ES-I3 (cell line): ENCODE measurements around the gene AUTS2.

Experiments used
- H3K36me3 ChIP-seq: 2 replicates; pipeline ENCODE4 v1.6.1; 2013; ENCODE audit warnings: mild to moderate bottlenecking, low read length, control low read depth, moderate library complexity; ENCODE audit not compliant: insufficient read depth
- H3K4me1 ChIP-seq: 2 replicates; pipeline ENCODE4 v1.6.1; 2013; ENCODE audit warnings: mild to moderate bottlenecking, control low read depth, low read length; ENCODE audit not compliant: insufficient read depth
- H3K9ac ChIP-seq: 2 replicates; pipeline ENCODE4 v1.6.1; 2013; ENCODE audit warnings: low read depth, mild to moderate bottlenecking, low read length, moderate library complexity
- H3K9me3 ChIP-seq: 2 replicates; pipeline ENCODE4 v1.6.1; 2013; ENCODE audit warnings: mild to moderate bottlenecking, low read length, moderate library complexity; ENCODE audit not compliant: control insufficient read depth, insufficient read depth

AUTS2 gene

DNA sequence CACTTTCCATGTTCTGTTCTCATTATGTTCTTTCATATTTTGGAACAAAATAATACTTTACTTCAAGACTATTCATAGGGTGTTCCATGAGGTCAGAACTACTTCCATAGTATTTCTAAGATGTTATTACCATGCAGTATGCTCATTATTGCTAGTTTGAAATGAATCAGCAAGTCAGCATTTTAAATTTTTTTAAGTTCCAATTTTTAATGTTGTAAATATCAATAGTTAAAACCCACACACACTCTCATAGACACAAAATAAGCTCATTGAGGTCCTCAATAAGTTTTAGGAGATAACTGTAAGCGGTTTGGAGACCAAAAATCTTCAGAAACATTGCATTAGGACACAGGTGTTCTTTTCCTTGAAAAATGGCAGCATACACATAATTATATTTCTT, 550.7 kb downstream of the AUTS2 start:
- Histone ChIP-seq H3K4me1 (peaks cover 11% of the 10 kb centered on the region), H3K9me3 (peaks cover 2% of the 10 kb centered on the region; the same call in 1 of the 2 replicates), H3K9ac (no peak overlapping the region), H3K36me3 (no peaks in the 10 kb centered on the region)

DNA sequence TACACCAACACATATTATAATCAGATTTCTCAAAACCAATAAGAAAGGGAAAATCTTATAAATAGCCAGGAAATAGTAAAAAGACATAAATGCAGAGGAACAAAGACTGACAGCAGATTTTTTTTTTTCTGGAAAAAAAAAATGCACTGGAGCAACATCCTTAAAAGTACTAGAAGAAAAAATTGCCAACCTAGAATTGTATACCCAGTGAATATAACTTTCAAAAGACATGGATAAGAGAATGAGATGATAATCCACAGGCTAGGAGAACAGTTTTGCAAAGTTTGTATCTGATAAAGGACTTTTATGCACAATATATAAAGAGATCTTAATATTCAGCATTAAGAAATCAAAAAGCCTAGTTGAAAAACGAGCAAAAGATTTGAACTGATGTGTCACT, 554.0 kb downstream of the AUTS2 start:
- H3K9me3 ChIP-seq = peaks cover 2% of the 10 kb centered on the region; the same call in 1 of the 2 replicates
- peaks cover 13% of the 10 kb centered on the region for H3K4me1 ChIP-seq
- H3K9ac ChIP-seq = no peak overlapping the region

DNA sequence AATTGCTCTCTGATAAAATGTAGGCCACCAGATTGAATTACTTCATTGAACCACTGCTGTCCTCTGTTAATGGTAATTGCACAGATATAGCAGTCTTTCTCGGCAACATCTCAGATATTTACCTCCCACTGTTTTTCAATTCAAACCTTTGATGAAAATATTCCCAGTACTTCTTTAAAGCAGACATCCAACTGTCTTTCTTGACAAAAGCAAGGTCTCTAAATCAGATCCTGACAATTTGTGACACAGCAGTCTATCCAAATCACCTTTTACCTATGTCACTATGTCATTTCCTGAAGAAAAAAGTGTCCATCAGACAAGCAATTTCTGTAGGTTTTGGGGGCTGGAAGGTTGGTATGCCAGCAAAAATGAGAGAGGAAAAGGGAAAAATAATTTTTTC, 555.7 kb downstream of the AUTS2 start:
- Histone ChIP-seq H3K9me3 (peaks cover 2% of the 10 kb centered on the region; the same call in 1 of the 2 replicates), H3K9ac (no peak overlapping the region), H3K4me1 (peaks cover 13% of the 10 kb centered on the region), H3K36me3 (no peaks in the 10 kb centered on the region)

More for the DNA sequence above, 554.0 kb downstream of the AUTS2 start:
- no peaks in the 10 kb centered on the region for H3K36me3 ChIP-seq

DNA sequence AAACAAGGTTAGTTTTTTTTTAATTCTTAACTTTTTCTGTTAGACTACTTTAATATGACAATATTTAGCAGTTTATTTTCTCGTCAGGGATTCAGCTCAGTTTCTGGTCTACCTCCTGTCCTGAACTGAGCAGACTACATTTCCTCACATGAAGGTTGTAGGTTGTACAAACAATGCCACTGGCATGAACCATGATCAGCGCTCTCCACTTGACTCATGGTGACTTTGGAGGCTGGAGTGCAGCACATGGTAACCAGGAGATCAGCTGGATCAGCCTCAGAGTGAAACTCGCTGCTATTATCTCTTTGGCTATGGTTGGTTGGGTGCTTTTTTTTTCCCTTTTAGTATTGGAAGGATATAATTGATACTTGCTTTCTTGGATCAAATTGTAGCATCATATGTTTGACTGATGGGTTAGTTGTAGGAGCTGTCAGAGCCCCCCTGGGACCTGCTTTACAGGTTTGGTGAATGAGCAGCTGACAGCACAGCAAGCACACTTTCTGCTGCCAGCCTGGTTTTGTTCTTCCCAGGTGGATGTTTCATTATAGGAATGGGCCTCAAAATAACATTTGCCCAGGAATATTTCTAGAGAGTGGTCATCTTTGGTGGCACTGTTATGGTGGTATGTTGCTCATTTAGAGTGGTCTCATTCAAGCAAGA, 556.4 kb downstream of the AUTS2 start:
- H3K36me3 ChIP-seq = no peaks in the 10 kb centered on the region
- no peak overlapping the region for H3K9ac ChIP-seq
- peaks cover 13% of the 10 kb centered on the region for H3K4me1 ChIP-seq

DNA sequence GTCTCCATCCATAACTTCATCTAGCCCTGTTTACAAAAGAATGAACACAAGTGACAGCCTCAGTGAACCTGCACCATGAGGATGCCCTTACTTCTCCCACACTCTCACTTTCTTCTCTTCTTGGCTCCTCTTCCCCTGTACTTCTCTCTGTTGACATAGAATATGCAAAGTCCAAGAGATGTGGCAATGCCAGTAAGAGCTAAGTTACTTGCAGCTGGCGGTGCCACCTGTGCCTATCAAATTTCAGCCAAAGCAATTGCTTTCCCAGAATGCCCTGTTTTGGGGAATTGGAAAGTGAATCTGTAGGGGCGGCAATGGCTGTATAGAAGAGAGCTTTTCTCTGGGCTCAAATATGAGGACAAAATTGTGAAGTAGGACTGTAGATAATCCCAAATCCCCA, 557.8 kb downstream of the AUTS2 start:
- Histone ChIP-seq H3K36me3 (no peaks in the 10 kb centered on the region), H3K4me1 (peaks cover 11% of the 10 kb centered on the region), H3K9ac (no peak overlapping the region), H3K9me3 (peaks cover 2% of the 10 kb centered on the region; the same call in 1 of the 2 replicates)

More for the DNA sequence above, 556.4 kb downstream of the AUTS2 start:
- peaks cover 2% of the 10 kb centered on the region; the same call in 1 of the 2 replicates for H3K9me3 ChIP-seq

DNA sequence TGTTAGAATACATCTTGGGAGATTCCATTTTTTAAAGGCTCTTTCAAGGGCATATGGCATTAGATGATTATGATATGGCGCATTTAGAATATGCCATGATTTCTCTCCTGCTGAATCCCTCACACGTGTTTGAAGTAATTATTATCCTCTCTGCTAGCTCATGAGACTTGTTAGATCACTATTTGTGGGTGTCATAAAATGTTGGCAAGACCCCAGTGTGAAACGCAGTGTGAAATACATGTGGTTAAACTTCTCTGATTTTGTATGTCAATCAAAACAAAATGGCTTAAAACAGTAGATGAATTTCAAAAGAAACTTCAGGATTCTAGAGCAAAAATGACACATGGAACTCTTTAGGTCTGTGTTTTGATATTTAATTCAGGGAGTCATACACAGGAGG, 560.8 kb downstream of the AUTS2 start:
- Histone ChIP-seq H3K36me3 (no peaks in the 10 kb centered on the region), H3K9ac (no peak overlapping the region), H3K9me3 (no peaks in the 10 kb centered on the region), H3K4me1 (peaks cover 21% of the 10 kb centered on the region; the same call in 1 of the 2 replicates)

DNA sequence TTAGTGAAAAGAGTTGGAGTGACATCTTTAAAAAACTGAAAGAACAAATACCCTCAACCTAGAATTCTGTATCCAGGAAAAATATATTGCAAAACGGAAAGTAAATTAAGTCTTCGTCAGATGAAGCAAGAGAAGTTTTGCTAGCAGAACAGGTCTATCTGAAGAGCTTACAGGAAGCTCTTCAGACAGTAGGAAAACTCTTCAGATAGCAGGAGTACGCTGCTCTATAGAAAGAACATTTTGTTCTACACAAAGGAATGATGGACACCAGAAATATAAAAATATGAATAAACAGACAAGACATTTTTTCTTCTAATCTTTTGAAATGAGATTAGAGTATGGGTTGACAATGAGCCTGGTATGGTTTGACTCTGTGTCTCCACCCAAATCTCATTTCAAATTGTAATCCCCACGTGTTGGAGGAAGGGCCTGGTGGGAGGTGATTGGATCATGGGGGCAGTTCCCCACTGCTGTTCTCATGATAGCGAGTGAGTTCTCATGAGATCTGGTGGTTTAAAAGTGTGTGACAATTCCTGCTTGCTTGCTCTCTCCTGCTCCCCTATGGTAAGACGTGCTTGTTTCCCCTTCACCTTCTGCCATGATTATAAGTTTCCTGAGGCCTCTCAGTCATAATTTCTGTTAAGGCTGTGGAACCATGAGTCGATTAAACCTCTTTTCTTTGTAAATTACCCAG, 567.3 kb downstream of the AUTS2 start:
- peaks cover 16% of the 10 kb centered on the region; the same call in 1 of the 2 replicates for H3K4me1 ChIP-seq

DNA sequence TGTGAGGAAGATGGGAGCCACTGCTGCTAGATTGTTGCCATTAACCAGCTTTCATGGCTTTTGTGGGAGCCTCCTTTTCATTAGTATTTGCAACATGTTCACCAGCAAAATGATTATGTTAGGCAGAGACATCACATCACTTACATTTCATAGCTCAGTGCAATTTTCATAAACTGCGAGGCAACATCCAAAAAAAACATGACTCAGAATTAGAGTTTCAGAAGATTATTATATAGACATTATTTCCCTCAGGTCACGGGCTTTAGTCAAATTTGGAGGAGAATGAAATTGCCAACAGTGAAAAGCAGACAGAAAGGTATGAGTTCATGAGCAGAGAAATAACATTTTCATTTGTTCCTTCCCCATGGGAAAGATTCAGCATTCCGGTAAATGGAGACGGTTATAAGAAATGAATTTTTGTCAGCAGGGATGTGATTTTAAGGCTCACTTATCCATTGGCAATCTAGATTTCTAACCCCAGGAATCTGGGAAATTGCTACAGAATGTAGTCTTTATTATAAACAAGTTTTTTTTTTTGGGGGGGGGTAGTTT, 573.2 kb downstream of the AUTS2 start:
- peaks cover 9% of the 10 kb centered on the region; the same call in 1 of the 2 replicates for H3K4me1 ChIP-seq
- no peaks in the 10 kb centered on the region for H3K9me3 ChIP-seq
- H3K36me3 ChIP-seq = no peaks in the 10 kb centered on the region
- no peak overlapping the region for H3K9ac ChIP-seq

More for the DNA sequence above, 567.3 kb downstream of the AUTS2 start:
- Histone ChIP-seq H3K9ac (no peak overlapping the region), H3K9me3 (no peaks in the 10 kb centered on the region), H3K36me3 (no peaks in the 10 kb centered on the region)

DNA sequence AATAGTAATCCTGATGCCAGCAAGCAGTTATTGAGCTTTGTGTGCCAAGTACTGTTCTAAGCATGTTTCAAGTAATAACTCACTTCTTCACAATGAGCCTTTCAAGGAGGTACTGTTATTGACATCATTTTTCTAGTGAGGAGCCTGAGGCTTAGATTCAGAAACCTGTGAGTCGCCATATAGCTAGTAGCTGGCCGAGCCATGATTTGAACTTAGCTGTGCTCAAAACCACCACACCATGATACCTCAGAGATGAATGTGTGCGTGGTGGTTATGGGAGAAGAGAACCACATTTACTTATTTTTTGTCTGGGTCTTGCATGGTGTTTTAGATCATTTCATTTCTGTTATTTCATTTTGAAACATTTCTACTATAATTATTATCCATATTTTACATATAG, 578.9 kb downstream of the AUTS2 start:
- H3K9me3 ChIP-seq = no peaks in the 10 kb centered on the region
- no peaks in the 10 kb centered on the region for H3K36me3 ChIP-seq
- H3K9ac ChIP-seq = no peak overlapping the region
- H3K4me1 ChIP-seq = peaks cover 12% of the 10 kb centered on the region

DNA sequence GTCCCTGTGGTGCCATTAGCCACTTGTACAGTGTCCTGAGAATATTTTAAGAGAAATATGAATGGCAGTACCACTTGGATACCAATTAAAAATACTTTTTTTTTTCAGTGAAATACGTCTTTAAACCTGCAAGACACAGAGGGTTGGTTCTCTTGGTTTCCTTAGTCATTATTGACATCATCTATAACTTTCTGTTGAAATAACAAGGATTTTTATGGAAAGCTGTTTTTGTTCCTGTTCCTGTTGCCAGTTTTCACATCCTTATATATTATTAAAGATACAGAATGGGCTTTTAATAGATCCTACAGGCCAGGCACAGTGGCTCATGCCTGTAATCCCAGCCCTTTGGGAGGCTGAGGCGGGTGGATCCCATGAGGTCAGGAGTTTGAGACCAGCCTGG, 579.9 kb downstream of the AUTS2 start:
- Histone ChIP-seq H3K9ac (no peak overlapping the region), H3K9me3 (no peaks in the 10 kb centered on the region), H3K36me3 (no peaks in the 10 kb centered on the region), H3K4me1 (peaks cover 11% of the 10 kb centered on the region)

DNA sequence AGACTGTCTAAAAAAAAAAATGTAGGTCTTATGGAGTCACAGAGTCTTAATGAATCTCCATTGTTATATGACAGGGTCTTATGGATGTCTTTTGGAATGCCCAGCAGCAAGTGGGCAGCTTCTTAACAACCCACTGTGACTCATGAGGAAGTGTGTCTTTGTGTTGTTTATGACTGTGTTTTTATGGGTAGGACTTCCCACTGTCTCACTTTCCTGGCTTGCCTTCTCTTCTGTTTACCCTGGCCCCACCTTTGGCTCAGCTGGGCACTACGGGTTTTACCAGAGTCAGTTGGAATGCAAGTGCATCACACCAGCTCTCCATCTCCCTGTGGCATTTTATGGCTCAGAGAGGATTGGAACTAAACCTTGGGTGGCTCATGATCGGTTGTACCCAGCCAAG, 580.5 kb downstream of the AUTS2 start:
- H3K9me3 ChIP-seq = no peaks in the 10 kb centered on the region
- no peak overlapping the region for H3K9ac ChIP-seq
- H3K4me1 ChIP-seq = peaks cover 11% of the 10 kb centered on the region
- no peaks in the 10 kb centered on the region for H3K36me3 ChIP-seq

DNA sequence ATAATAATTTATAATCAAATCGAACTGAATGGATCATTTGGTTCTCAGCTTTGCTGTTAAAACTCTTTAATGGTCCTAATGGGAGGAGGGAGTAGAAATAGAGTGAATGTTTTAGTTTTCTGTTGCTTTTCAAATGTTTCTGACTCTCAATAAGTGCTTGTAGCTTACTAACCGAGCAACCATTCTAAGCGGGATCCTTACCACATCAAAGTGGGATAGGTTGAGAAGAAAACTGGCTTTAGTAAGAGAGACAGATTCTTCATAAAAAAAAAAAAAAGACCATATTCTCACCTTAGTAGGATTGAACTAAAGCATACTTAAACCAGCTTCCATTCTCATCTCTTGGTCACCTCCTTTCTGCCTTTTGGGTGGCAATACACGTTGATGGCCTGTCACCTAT, 584.2 kb downstream of the AUTS2 start:
- Histone ChIP-seq H3K9ac (no peak overlapping the region), H3K36me3 (no peaks in the 10 kb centered on the region), H3K4me1 (peaks cover 11% of the 10 kb centered on the region), H3K9me3 (no peaks in the 10 kb centered on the region)

DNA sequence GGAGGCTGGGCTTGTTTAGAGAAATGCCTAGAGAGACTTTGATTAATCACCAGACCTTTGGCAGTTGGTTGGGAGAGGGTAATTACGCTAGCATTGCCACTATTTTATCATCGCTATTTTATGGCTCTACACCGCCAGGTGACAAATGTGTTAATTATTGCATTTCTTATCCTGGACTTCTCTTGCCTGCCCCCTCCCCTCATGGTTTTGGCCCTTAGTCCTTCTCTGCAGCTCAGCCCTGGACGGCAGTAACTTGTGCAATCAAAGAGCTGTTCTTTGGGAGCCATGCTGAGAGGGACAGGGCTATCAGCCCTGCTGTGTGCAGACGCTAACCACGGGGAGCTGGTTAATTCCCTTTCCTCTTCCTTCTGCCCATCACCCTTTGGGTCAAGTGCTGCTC, 585.0 kb downstream of the AUTS2 start:
- Histone ChIP-seq H3K9ac (no peak overlapping the region), H3K36me3 (no peaks in the 10 kb centered on the region), H3K9me3 (no peaks in the 10 kb centered on the region), H3K4me1 (peaks cover 11% of the 10 kb centered on the region)

DNA sequence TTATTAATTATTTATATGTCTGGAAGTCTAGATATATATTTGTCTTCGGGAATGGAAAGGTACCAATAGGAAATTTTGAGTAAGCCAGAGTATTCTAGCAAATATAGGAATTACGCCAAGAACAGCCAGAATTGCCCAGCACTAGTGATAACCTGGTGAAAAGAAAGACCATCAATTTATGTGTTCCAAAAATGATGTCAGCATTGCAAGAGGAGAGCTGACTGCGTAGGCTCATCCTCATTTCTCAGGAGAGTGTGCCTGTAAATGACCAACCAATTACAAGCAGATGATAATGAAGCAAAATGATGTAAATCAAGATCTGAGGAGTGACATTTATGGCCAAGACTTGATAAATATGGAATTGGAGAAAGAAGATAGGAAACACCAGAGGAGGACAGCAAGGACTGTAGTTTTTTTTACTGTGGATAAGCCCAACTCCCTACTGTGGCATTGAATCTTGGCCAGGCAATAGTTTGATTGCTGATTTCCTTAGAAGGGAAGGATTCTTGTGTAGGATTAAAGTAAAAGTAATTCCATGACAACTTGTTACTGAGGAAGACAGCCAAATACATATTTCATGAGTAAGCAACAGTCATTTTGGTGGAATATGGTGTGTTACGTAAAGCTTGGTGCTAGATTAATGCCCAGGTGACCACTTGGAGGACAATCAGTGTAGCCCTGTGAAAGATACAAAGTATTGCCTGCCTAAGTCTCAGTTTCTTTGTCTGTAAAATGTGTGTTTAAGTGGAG, 590.8 kb downstream of the AUTS2 start:
- no peaks in the 10 kb centered on the region for H3K36me3 ChIP-seq
- no peaks in the 10 kb centered on the region for H3K4me1 ChIP-seq
- H3K9ac ChIP-seq = no peak overlapping the region
- H3K9me3 ChIP-seq = 0 out of 2 replicates have a peak, but pooled peaks cover 2% of the 10 kb centered on the region
